GM21529 (cell line): Measurements from ENCODE around the gene PITPNM3.
A peak's percentile ranks its signal among the peaks of the same experiment; 100 is the strongest.

Experiments
- ATAC-seq: cut with Tn5 transposase; IDR thresholded peaks from one replicate; pipeline ENCODE4 v1.9.1; 2021; ENCODE audit not compliant: unreplicated experiment

PITPNM3 gene

DNA sequence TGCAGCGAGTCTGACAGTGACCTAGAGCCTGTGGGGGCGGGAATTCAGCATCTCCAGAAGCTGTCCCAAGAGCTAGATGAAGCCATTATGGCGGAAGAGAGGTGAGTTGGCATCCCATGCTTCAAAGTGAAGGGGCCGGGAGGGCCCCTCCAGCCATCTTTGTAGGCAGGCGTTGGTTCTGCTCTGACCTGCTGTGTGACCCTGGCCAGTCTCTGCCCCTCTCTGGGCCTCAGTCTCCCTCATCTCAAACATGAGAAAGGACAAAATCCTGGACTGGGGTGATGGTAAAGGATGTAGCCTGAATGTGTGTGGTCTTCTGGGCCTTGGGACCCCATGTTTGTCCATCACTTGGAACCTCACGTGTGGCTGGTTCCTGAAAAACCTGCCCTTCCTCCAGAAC, 107.0 kb downstream of the PITPNM3 start:
- ATAC-seq, result no peak

DNA sequence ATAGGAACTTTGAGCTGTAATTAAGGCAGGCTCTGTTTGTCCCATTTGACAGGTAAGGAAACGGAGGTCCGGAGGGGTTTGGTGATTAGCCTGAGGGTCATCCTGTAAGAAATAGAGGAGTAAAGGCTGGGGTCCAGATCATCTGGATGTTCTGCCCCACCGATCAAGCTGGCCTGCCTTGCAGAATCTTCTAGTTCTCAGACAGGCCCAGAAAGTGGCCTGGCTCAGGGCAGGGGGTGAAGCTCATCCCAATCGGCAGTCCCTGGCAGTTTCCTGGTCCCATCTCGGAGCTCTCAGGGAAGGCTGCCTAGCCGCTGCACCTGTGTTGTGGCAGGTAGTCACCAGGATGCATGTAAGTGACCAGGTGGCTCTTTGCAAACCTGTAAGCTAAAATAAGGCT, 107.9 kb downstream of the PITPNM3 start:
- ATAC-seq, result no peak

DNA sequence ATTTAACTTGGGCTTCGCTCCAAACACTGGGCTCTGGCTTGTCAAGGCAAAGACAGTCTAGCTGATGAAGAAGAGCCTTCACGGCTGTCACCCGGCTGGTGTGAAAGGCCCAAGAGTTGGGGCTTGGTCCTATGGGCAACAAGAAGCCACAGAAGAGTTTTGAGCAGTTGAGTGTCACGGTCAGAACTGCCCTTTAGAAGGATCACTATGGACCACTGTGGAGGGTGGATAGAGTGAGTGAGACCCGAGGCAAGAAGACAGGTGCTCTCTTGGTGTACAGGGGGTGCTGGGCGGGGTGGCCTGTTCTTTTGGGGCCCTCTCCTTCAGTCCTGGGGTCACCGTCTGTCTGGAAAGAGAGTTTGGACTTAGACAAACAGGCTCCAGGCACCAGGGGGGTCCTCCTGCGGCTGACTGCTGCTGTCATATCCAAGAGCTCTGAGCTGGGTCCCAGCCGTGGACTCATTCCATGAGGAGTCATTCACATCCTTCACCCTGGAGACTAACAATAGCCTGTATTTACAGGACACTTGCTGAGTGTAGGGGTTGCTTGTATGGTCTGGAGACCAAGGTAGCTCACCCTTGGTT, 109.7 kb downstream of the PITPNM3 start:
- no peak for ATAC-seq

DNA sequence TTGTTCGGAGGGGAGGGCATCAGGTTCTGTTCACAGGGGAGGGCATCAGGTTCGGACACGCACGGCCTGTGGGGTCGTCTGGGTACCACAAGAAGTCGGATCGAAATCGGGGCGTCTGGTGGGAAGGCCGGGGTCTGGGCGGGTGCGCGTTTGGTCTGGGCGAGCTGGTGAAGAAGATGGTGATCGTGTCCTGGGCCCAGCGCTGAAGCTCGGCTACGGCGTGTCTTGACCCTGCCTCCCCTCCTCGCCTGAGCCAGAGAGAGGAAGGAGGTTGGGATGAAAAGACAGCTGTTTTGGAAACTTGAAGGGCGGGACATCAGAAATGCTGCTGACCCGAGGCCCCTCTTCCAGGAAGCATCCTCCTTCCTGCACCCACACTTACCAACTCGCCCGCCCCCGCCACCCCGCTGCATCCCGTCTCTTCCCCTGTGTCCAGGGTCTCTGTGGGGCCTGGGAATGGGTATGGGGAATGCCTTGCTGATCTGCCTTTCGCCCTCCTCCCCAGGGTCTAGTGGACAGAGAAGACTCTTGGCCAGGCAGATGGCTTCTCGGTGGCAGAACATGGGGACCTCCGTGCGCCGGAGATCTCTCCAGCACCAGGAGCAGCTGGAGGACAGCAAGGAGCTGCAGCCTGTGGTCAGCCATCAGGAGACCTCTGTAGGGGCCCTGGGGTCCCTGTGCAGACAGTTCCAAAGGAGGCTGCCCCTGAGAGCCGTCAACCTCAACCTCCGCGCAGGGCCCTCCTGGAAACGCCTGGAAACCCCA, 111.6 kb downstream of the PITPNM3 start:
- no peak for ATAC-seq

DNA sequence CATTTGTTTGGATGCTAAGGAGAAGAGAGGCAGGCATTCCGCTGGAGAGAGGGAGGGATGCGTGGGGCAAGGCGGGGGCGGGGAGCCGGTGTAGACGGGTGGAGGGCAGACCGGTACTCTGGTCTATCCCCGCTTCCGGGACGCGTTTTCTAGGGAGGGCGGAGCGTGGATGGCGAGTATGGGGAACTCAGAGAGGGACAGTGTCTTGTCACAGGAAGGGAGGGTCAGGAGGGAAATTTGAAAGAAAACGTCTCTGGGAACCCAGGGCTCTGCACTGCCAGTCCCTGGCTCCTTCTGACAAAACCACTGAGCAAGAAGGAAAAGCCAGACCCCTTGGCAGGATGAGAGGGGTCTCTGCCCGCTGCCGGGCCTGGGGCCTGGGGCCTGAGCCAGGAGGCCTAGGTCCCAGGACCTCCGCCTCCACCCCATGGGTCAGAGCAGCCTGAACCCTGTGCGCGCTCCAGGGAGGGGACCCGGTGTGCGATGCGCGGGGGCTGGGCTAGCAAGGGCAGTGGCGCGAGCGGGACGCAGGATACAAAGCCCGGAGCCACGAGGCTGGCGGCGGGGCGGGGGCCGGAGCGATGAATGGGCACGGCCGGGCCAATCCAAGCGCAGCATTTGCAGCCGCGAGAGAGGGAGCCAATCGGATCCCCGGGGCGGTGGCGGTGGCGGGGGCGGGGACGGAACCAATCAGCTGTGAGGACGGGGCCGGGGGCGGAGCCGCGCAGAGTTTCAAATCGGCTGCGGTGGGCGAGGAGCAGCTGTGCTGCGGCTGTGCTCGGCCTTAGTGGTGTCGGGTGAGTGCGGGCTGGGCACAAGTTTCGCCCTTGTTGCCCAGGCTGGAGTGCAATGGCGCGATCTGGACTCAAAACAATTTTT, 112.4 kb downstream of the PITPNM3 start, which contains the start of gene PIMREG:
Gene PIMREG, plus strand, starts transcription at position 764 of the 879 bp plus-strand sequence. CDS start 656 bp downstream, outside the sequence.
- ATAC-seq, result peak; percentile 80

DNA sequence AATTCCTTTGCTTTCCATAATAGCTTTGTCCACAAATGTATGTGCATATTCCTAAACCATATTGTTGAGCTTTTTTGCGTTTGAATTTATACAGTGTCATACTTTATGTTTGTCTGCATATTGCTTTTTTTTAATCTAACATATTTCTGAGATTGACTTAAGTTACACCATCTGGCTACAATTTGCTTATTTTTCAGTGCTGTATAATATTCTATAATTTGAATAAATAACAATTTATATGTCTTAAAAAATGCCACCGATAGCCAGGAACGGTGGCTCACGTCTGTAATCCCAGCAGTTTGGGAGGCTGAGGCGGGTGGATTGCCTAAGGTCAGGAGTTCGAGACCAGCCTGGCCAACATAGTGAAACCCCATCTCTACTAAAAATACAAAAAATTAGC, 113.6 kb downstream of the PITPNM3 start:
- ATAC-seq, result no peak

DNA sequence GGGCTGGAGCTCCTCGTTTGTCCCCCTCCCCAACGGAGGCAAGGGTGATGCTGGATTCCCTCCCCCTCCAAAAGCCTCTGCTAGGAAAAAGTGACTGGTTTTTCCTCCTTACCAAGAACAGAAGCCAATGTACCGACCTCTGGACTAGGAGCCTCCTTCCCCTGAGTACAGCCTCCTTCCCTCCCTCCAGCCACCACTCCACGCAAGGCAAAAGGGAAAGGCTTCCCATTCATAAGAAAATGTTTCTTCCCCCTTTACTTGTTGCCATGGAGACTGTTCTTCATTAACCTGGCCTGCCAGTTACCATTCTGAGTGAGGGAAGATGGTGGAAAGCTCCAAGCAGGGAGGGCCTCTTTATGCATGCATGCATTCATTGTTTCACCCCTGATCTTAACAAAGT, 116.4 kb downstream of the PITPNM3 start:
- ATAC-seq, result no peak

DNA sequence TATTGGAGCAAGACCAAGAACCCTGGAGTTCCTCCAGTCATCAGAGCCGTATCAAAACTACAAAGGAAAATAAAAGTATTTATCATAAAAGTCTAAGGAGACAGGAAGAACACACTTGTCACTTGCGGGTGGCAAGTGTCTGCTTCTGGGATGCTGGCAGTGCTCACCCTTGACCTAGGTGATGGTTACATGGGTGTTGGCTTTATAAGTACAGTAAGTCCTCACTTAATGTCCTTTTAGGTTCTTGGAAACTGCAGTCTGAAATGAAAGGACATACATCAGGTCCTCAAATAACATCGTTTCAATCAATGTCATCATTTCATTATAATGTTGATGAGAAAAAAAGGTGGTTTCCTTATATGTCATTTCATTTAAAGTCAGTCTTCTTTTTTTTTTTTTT, 118.4 kb downstream of the PITPNM3 start:
- ATAC-seq, result no peak

DNA sequence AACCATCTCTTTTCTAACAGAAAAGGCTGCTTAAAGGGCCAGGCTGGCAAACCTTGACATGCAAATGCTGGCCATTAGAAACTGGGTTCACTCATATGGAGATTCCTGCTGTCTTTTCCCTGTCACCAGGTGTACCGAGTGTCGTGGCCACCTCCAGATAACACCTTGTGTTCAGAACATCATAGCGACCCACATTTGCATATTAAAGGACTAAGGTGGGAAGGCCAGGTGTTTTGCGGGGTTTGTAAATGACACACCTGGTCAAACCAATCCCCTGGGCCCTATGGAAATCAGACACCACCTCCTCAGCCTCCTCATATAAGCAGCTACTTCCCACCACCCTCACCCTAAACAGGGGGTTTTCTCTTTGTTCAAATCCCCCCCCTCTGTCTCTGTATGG, 118.9 kb downstream of the PITPNM3 start:
- no peak for ATAC-seq

DNA sequence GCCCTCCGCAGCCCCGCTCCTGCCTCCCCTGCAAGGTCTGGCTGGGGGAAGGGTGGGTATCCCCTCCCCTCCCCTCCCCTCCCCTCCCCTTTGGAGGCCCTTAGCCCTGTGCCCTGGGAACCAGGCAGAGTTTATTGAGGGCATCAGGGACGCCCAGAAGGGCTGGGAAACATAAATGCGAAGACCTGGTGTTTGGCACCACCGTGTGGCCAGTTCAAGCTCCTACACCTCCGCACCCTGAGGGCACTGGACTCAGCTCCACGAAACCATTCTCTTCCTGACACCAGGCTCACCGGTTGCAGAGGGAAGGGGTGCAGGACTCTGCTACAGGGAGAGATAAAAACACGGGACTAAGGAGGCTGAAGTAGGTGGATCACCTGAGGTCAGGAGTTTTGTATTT, 120.4 kb downstream of the PITPNM3 start:
- ATAC-seq, result no peak

DNA sequence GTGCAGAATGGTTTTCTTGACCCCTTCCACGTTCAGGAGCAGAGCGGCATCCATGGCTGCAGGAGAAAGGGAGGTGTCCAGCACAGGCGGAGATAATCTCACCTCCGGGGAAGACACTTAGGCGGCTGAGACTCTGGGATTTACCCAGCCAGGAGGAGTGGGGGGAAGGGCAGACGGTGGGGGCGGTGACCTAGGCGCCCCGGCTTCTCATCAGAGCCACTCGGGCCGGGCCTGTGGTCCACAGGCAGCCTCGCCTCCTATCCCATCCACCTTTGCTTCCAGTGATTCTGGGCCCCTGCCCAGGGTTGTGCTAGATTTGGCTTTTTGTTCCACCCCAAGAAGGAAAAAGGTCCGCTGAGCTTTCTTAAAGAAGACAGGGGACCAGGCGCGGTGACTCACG, 121.3 kb downstream of the PITPNM3 start, which contains the start of gene AIPL1:
Gene AIPL1, minus strand, starts transcription at position 71 of the 400 bp plus-strand sequence. Its CDS starts 17 bp downstream, at position 54.
- ATAC-seq, result no peak

DNA sequence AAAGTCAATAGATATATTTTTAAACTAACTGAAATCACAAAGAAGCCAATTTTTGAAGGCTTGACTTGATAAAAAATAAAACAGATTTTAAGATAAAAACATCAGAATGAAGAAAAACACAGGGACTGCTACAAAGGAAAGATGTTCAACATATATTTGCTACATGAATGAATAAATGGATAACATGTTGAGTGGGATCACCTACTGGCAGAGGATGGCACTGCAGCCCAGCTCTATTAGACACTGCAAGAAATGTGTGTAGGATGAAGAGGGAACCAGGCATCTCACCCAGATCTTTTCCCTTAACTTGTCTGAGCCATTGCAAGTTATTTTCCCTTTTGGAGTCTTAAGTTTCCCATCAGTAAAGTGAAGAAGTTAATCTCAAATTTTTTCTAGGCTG, 125.6 kb downstream of the PITPNM3 start:
- ATAC-seq, result no peak

DNA sequence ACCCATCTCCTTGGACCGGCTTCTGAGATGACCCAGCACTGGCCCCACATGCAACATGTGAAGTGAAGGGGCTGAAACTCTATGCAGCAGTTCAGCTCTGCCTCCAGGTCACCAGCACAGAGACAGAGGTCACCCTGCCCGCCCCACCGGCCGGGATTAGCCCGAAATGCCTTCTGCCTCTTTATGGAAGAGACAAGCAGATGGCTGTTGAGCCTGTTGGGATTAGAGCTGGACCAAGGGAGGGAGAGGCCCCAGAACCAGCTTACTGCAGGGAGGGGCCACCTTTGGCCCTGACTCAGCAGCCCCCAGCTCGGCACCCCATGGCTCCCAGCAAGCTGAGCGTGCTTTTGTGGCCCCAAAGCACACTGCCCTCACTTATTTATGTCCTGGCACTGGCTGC, 127.1 kb downstream of the PITPNM3 start:
- no peak for ATAC-seq

DNA sequence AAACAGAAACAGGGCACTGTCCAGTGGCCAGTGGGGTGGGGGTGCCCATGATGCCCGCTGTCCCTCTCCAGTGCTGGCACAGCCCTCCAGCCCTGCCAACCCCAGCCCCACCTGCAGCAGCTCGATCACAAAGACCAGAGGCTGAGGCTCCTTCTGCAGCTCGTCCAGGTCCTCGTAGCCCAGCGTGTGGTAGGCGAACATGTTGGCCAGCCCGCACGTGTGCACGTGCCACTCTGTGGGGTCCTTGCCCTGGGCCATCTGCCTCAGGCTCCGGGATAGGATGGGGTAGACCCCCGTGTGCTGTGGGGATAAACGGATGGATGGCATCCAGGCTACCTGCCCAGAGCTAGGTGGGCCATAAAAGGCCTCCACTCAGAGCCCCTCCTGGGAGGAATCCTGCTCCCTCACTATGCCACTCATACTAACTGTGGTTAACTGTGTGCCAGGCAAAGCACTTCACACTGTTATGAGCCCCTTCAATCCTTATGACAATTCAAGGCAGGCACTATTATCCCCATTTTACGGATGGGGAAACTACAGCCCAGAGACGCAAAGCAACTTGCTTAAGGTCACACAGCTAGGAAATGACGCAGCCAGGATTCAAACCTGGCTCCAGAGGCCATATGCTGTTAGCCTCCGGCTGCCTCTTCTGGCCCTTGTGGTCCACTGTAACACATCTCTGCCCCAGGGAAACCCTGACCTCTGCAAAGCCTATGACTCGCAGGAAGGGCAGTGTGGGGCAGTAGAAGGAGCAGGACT, 128.0 kb downstream of the PITPNM3 start:
- no peak for ATAC-seq

DNA sequence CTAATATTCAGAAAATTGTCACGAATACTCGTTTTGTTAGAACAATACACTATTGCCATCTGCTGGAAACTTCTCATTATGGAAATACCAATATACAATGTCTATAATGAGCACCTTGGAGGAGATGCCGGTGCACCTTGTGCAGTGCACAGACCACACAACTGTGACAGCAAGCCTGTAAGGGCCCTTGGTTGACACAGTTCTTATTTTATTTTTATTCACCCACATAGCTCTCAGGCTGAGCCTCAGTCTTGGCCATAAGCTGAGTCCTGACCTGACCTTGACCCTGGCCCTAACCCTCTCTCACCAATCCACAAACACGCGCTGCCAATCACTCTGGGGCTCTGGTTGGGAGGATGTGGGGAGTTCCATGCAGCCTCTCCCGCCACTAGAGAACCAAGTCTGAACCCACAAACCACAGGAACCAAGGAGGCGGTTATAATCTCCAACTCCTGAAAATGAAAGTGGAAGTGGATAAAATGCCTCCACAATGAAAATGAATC, 129.0 kb downstream of the PITPNM3 start:
- no peak for ATAC-seq

DNA sequence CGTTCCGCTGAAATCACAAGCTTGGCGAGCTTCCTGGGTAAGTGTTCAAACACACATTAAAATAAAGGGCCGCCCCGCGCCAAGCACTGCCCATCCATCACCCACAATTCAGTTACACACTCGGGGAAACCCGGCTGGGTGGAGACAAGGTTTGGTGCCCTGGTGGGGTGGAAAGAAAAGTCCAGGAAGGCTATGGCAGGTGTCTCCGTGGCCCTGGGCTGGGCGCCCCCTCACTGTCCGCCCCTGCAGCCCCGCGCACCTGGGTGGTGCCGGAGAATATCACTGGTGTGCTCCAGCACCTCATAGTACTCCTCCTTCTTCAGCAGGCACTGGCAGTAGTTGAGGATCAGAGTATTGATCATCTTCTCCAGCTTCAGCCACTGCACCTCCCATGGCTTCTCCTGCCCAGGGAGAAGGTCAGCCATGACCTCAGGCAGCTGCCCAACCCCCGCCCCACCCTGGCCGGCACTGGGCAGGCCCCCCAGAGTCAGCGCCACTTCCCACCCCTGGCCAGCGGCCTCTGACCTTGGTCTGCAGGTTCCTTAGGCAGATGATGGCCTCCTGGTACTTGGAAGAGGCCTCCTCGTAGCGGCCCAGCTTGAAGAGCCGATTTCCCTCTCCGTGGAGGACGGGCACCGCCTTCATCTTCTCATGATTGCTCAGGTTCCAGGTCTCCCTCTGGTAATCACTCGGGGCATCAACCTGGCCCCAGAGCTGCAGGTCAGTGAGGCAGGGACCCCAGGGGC, 129.8 kb downstream of the PITPNM3 start:
- ATAC-seq, result no peak

DNA sequence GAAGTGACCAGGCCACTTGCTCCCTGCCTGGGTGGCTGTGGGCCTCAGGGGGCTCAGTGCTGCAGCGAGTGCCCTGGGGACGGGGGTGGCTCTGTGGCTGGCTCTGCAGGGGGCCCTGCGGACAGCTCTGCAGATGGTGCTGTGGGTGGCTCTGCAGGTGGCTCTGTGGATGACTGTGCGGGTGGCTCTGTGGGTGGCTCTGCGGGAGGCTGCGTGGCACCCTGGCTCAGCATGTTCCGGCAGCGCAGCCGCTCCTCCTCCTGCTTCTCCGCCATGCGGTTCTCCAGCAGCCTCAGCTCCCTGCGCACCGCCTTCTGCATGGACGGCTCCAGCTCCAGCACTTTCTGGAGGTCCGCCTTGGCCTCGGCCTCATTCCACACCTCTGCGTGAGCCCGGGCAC, 130.9 kb downstream of the PITPNM3 start:
- ATAC-seq, result no peak

DNA sequence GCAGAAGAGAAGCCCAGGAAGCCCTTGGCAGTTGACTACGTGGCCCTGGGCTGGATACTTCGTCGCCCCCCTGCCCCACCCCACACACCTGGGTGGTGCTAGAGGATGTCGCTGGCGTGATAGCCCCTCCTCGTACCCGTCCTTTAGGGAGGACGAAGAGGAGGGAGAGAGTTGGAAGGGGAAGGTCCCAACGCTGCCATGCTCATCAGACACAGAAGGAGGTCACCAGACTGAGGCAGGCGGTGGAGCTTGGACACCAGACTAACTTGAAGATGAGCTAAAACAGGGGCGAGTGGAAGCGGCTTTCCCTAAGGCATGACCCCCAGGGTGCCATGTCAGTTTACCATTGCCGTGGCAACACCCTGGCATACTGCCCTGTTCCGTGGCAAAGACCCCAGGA, 132.4 kb downstream of the PITPNM3 start:
- ATAC-seq, result no peak

DNA sequence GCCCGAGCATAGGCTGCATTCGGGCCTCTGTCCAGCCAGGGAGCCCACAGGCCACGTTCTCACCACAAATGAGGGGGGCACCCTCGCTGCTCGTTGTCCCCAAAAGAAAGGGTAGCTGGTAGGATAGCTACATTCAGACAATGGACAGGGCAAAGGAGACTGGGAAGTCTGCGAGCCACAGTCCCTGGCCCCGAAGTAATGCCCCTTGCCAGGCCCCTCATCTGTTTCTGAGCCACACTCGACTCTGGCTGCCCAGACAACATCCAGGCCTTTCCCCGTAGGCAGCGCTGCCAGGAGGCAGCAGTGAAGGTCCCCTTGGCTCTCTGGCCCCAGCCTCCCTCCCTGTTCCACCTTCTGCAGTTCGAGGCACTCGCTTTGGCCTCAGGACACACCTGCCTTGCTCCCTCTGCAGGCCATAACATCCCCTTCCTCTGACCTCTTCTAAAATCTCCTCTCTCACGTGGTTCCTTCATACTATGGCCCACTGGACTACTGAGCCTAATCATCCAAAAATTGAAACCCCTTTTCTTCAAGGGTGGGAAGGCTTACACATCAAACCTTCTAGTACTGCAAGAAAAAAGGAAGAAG, 133.6 kb downstream of the PITPNM3 start:
- ATAC-seq, result no peak
